Urinary bladder (tissue), 4 donors: ENCODE measurements around the gene PRKCB. TPM values are rescaled to one million over a fixed set of nuclear protein-coding genes. Genes with fewer than 3 reads are reported as not detected.
"Not testable (repeated sequence)": the region's sequence is repeated elsewhere in the genome, so short reads cannot be mapped to it uniquely, and the experiment has no call there.

Source experiments
- DNase-seq: peaks from one replicate; pipeline ENCODE4 v3.0.0-alpha.2; 2015; ENCODE audit errors: extremely low spot score
- H3K27ac ChIP-seq: one replicate; pipeline ENCODE4 v1.5.1; 2013; ENCODE audit warnings: low read depth, mild to moderate bottlenecking, moderate library complexity
- H3K36me3 ChIP-seq: one replicate; pipeline ENCODE4 v1.6.1; 2013; ENCODE audit warnings: mild to moderate bottlenecking, moderate library complexity; ENCODE audit not compliant: insufficient read depth
- H3K4me1 ChIP-seq: one replicate; pipeline ENCODE4 v1.6.1; 2013; ENCODE audit warnings: mild to moderate bottlenecking, moderate library complexity; ENCODE audit not compliant: insufficient read depth
- H3K4me3 ChIP-seq: one replicate; pipeline ENCODE4 v1.5.1; 2013; ENCODE audit warnings: low read depth, low read length
- whole genome bisulfite sequencing: extraction: QIAGEN DNeasy Blood & Tissue Kit; methylation state at CpG from one replicate; pipeline ENCODE4 v1.1.7; 2013; 5-methylcytosine and 5-hydroxymethylcytosine counted together
- polyA plus RNA-seq: library from polyadenylated mRNA; stranded (reverse); fragments of 200-250 nt; gene quantifications from one replicate; pipeline ENCODE4 v1.2.3, GENCODE V29; 2013
- total RNA-seq: library from RNA; depleted of rRNA; stranded (reverse); fragments of >200 nt; gene quantifications from one replicate; pipeline ENCODE4 v1.2.3, GENCODE V29; 2014
- donor health status: healthy with polysubstance abuse.
- donor health status: healthy.

The PRKCB gene
- total and polyA plus RNA-seq, 2 donors, result 7.0 to 8.9 TPM

GRCh38 chr16:24150282-24150681 is 314.5 kb downstream of the PRKCB start:
- H3K4me3 ChIP-seq, result no peak overlapping the region
- DNase-seq, result no peak
- WGBS, result 78% methylated on average over 2 of the region's 2 CpGs
- no peaks in the 10 kb centered on the region for H3K36me3 ChIP-seq
- no peaks in the 10 kb centered on the region for H3K4me1 ChIP-seq
- H3K27ac ChIP-seq, result no peak overlapping the region

- no peak overlapping the region for H3K27ac ChIP-seq
Observed at GRCh38 chr16:24151482-24151939, 315.7 kb downstream of the PRKCB start.

GRCh38 chr16:24152048-24152447 is 316.3 kb downstream of the PRKCB start:
- DNase-seq, H3K27ac ChIP-seq, H3K4me1 ChIP-seq, H3K4me3 ChIP-seq, H3K36me3 ChIP-seq: not testable (repeated sequence)
- 66% methylated on average over 10 of the region's 10 CpGs for WGBS

More at GRCh38 chr16:24151482-24151939, 315.7 kb downstream of the PRKCB start:
- WGBS, result 50% methylated on average over 5 of the region's 5 CpGs
- no peak overlapping the region for H3K4me3 ChIP-seq
- H3K36me3 ChIP-seq, result no peaks in the 10 kb centered on the region
- DNase-seq, result no peak
- H3K4me1 ChIP-seq, result no peaks in the 10 kb centered on the region

GRCh38 chr16:24152826-24153225 is 317.0 kb downstream of the PRKCB start:
- WGBS, result 33% methylated on average over 1 of the region's 1 CpG
- DNase-seq, result no peak
- Histone ChIP-seq H3K4me3 (no peak overlapping the region), H3K36me3 (no peaks in the 10 kb centered on the region), H3K4me1 (no peaks in the 10 kb centered on the region), H3K27ac (no peak overlapping the region)

- 86% methylated on average over 1 of the region's 1 CpG for WGBS
- DNase-seq, result no peak
- H3K27ac ChIP-seq, result no peak overlapping the region
Observed at GRCh38 chr16:24156777-24157176, 321.0 kb downstream of the PRKCB start.

GRCh38 chr16:24163935-24164334 is 328.2 kb downstream of the PRKCB start:
- DNase-seq, result no peak
- WGBS, result 30% methylated on average over 3 of the region's 3 CpGs
- Histone ChIP-seq H3K4me1 (no peaks in the 10 kb centered on the region), H3K27ac (no peak overlapping the region), H3K36me3 (no peaks in the 10 kb centered on the region), H3K4me3 (no peak overlapping the region)

More at GRCh38 chr16:24156777-24157176, 321.0 kb downstream of the PRKCB start:
- H3K4me3 ChIP-seq, result no peak overlapping the region
- no peaks in the 10 kb centered on the region for H3K36me3 ChIP-seq
- no peaks in the 10 kb centered on the region for H3K4me1 ChIP-seq

- WGBS, result 66% methylated on average over 8 of the region's 8 CpGs
- DNase-seq, result no peak
- Histone ChIP-seq H3K36me3 (no peaks in the 10 kb centered on the region), H3K4me1 (no peaks in the 10 kb centered on the region), H3K27ac (no peak overlapping the region), H3K4me3 (no peak overlapping the region)
Observed at GRCh38 chr16:24164416-24164815, 328.6 kb downstream of the PRKCB start.

- Histone ChIP-seq H3K4me1 (no peaks in the 10 kb centered on the region), H3K27ac (no peak overlapping the region), H3K4me3 (no peak overlapping the region), H3K36me3 (no peaks in the 10 kb centered on the region)
- 86% methylated on average over 3 of the region's 3 CpGs for WGBS
- DNase-seq, result no peak
Observed at GRCh38 chr16:24165273-24165672, 329.5 kb downstream of the PRKCB start.

- Histone ChIP-seq H3K4me1 (no peaks in the 10 kb centered on the region), H3K36me3 (no peaks in the 10 kb centered on the region), H3K27ac (no peak overlapping the region), H3K4me3 (no peak overlapping the region)
- no peak for DNase-seq
- 73% methylated on average over 9 of the region's 9 CpGs for WGBS
Observed at GRCh38 chr16:24166661-24167528, 331.1 kb downstream of the PRKCB start.

GRCh38 chr16:24168856-24169255 is 333.1 kb downstream of the PRKCB start:
- no peaks in the 10 kb centered on the region for H3K36me3 ChIP-seq
- no peak for DNase-seq
- 60% methylated on average over 3 of the region's 3 CpGs for WGBS
- no peak overlapping the region for H3K27ac ChIP-seq
- no peaks in the 10 kb centered on the region for H3K4me1 ChIP-seq
- H3K4me3 ChIP-seq, result no peak overlapping the region

- Histone ChIP-seq H3K4me1 (no peaks in the 10 kb centered on the region), H3K27ac (no peak overlapping the region), H3K36me3 (no peaks in the 10 kb centered on the region), H3K4me3 (no peak overlapping the region)
- DNase-seq, result no peak
- WGBS, result 90% methylated on average over 5 of the region's 5 CpGs
Observed at GRCh38 chr16:24170407-24170806, 334.6 kb downstream of the PRKCB start.

GRCh38 chr16:24174504-24174903 is 338.7 kb downstream of the PRKCB start:
- H3K4me1 ChIP-seq, result no peaks in the 10 kb centered on the region
- WGBS, result 96% methylated on average over 7 of the region's 7 CpGs
- H3K36me3 ChIP-seq, result no peaks in the 10 kb centered on the region
- H3K27ac ChIP-seq, result no peak overlapping the region
- DNase-seq, result no peak
- no peak overlapping the region for H3K4me3 ChIP-seq

- no peak for DNase-seq
- Histone ChIP-seq H3K4me1 (no peaks in the 10 kb centered on the region), H3K36me3 (no peaks in the 10 kb centered on the region), H3K27ac (no peak overlapping the region), H3K4me3 (no peak overlapping the region)
- WGBS, result 82% methylated on average over 3 of the region's 3 CpGs
Observed at GRCh38 chr16:24174957-24175356, 339.2 kb downstream of the PRKCB start.

- Histone ChIP-seq H3K4me1 (no peaks in the 10 kb centered on the region), H3K36me3 (no peaks in the 10 kb centered on the region), H3K27ac (no peak overlapping the region), H3K4me3 (no peak overlapping the region)
- 41% methylated on average over 4 of the region's 4 CpGs for WGBS
- DNase-seq, result no peak
Observed at GRCh38 chr16:24178496-24178895, 342.7 kb downstream of the PRKCB start.
